ENCODE results near the gene ADGRA1.

ADGRA1 gene

DNA sequence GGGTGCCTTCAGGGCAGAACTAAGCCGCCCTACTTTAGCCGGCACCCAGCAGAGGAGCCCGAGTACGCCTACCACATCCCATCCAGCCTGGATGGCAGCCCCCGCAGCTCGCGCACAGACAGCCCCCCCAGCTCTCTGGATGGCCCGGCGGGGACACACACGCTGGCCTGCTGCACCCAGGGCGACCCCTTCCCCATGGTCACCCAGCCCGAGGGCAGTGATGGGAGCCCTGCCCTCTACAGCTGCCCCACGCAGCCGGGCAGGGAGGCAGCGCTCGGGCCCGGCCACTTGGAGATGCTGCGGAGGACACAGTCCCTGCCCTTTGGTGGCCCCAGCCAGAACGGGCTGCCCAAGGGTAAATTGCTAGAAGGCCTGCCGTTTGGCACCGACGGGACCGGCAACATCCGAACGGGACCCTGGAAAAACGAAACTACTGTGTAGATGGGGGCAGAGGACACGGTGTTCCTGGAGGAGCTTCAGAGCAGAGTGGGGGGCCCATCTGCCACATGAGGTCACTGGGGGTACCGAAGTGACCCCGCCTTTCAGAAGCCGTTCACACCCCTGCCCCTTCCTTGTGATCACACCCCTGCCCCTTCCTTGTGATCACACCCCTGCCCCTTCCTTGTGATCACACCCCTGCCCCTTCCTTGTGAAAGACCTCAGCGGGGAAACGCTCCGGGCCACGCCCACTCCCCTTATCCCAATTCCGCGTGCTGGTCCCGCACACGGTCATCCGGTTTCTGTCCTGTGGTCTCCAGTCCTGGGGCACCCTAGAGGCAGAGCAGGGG, 41.5 kb downstream of the ADGRA1 start:
- H3K27ac ChIP-seq = no peak overlapping the region
- ChIA-PET POLR2A (ENCODE audit: low non-redundant PET) (no interaction called here), CTCF (interaction anchor here (0.6 kb wide), 1 partner anchor 221 kb away, joined by 4 read pairs; no protein-coding TSS in a partner anchor)
- no peak for DNase-seq (ENCODE audit: low spot score)
- TF ChIP-seq, protein P1, sequence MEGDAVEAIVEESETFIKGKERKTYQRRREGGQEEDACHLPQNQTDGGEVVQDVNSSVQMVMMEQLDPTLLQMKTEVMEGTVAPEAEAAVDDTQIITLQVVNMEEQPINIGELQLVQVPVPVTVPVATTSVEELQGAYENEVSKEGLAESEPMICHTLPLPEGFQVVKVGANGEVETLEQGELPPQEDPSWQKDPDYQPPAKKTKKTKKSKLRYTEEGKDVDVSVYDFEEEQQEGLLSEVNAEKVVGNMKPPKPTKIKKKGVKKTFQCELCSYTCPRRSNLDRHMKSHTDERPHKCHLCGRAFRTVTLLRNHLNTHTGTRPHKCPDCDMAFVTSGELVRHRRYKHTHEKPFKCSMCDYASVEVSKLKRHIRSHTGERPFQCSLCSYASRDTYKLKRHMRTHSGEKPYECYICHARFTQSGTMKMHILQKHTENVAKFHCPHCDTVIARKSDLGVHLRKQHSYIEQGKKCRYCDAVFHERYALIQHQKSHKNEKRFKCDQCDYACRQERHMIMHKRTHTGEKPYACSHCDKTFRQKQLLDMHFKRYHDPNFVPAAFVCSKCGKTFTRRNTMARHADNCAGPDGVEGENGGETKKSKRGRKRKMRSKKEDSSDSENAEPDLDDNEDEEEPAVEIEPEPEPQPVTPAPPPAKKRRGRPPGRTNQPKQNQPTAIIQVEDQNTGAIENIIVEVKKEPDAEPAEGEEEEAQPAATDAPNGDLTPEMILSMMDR (conservative IDR thresholded peaks at IDR 0.05; ENCODE audit: low read depth) = no peak

DNA sequence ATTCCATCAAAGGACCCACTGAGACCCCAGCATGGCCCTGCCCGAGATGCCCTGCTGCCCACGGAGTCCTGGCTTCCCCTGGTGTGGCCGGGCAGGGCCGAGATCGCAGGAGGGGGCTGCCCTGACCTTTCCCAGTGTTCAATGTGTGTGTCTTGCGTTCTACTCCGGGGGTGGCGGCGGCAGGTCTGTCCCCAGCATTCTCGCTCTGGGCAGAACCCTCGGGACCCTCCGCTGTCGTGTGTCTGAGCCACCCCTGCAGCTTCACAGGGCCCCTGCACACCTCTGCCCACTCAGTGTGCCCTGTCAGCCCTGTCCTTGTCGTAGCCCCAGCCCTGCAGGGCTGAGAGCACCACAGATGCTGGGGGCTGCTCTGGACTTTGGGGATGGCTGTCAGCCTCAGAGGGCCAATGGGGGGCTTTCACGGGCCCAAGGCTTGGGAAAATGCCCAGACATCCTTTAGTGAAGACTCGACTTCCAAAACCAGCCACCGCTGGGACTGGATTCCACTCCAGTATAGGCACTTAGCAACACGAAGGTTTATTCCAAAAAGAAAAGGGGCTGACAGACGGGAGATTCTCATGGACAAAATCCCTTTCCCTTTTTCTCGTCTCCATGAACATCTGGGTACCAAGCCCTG, 42.3 kb downstream of the ADGRA1 start:
- H3K27ac ChIP-seq = no peak overlapping the region
- ChIA-PET POLR2A (ENCODE audit: low non-redundant PET) (no interaction called here), CTCF (interaction anchor here (0.6 kb wide), 1 partner anchor 222 kb away, joined by 4 read pairs; no protein-coding TSS in a partner anchor)
- no peak for DNase-seq (ENCODE audit: low spot score)
- TF ChIP-seq, protein P1 (conservative IDR thresholded peaks at IDR 0.05; ENCODE audit: low read depth) = no peak

DNA sequence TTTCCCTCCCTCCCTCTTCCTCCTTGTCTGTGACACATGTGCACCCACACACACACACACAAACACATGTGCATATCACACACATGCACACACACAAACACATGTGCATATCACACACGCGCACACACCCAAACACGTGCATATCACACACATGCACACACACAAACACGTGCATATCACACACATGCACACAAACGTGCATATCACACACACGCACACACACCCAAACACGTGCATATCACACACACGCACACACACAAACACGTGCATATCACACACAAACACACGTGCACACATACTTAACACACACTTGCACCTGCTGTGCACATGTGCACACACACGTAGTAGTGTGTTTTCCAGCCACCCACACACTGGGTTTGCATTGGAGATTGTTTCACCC, 42.9 kb downstream of the ADGRA1 start:
- CTCF ChIA-PET = no interaction called here
- TF ChIP-seq, protein P1 (conservative IDR thresholded peaks at IDR 0.05; ENCODE audit: low read depth) = no peak

DNA sequence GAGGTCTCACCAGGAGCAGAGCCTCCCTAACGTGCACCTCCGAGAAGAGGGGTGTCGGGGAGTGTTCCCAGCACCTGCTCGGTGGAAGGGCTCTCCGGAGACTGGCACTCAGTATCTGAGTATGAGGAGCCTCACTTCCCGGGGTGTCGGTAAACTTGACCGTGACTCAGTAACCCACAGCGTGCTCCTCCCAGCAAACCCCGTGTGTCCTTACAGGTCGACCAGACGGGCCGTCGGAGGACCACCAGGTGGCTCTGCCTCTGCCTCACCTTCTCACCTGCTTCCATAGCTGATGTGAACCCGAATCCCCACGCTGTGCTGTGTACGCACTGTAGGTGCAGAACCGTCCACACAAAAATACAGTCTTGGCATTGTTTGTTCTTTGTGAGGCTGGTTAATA, 43.3 kb downstream of the ADGRA1 start:
- DNase-seq (ENCODE audit: low spot score) = no peak
- ChIA-PET CTCF (interaction anchor here (0.6 kb wide), 1 partner anchor 1148 kb away, joined by 3 read pairs; no protein-coding TSS in a partner anchor), POLR2A (ENCODE audit: low non-redundant PET) (no interaction called here)
- TF ChIP-seq, protein P1 (conservative IDR thresholded peaks at IDR 0.05; ENCODE audit: low read depth) = no peak
- no peak overlapping the region for H3K27ac ChIP-seq

More for the DNA sequence above, 42.9 kb downstream of the ADGRA1 start:
- no peak overlapping the region for H3K27ac ChIP-seq
- POLR2A ChIA-PET (ENCODE audit: low non-redundant PET) = no interaction called here
- DNase-seq (ENCODE audit: low spot score) = no peak

DNA sequence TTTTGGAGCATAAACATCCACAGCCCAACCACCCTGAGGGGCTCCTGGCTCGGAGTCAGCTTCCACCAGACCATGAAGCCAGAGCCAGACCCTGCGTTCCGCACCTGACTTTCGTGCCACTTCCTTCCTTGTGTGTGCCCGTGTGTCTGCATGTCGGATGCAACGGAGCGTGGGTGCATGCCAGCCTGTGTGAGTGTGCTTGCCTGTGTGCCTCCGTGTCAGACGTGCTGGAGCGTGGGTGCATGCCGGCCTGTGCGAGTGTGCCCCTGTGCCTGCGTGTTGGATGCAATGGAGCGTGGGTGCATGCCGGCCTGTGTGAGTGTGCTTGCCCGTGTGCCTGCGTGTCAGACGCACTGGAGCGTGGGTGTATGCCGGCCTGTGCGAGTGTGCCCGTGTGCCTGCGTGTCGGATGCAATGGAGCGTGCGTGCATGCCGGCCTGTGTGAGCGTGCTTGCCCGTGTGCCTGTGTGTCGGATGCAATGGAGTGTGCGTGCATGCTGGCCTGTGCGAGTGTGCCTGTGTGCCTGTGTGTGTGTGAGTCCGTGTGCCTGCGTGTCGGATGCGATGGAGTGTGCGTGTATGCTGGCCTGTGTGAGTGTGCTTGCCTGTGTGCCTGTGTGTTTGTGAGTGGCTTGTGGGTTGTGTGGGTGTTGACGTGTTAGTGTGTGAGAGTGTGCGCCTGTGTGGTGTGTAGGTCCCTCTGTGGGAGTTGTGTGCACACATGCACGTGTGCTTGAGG, 44.2 kb downstream of the ADGRA1 start:
- TF ChIP-seq, protein P1 (conservative IDR thresholded peaks at IDR 0.05; ENCODE audit: low read depth) = no peak
- ChIA-PET CTCF (interaction anchor here (0.6 kb wide), 1 partner anchor 1149 kb away, joined by 3 read pairs; no protein-coding TSS in a partner anchor), POLR2A (ENCODE audit: low non-redundant PET) (no interaction called here)
- no peak for DNase-seq (ENCODE audit: low spot score)
- H3K27ac ChIP-seq = no peak overlapping the region
